Lung (tissue), 12 donors: ENCODE results near the gene FOLR1. TPM values are rescaled to one million over a fixed set of nuclear protein-coding genes. Genes with fewer than 3 reads are reported as not detected.
A peak's percentile ranks its signal among the peaks of the same experiment; 100 is the strongest.
"Not testable (repeated sequence)": the region's sequence is repeated elsewhere in the genome, so short reads cannot be mapped to it uniquely, and the experiment has no call there.

Experiments
- ATAC-seq: fragments of 200-7000 bp; cut with Tn5 transposase; one replicate; pipeline ENCODE4 v1.9.1; 2020; ENCODE audit warnings: moderate number of reproducible peaks; ENCODE audit not compliant: insufficient read depth, low FRiP score
- DNase-seq, 3 donors: peaks; one replicate each; pipeline ENCODE4 v3.0.0-alpha.2; 2013 to 2017
- H3K27ac ChIP-seq, 2 donors: one replicate each; pipeline ENCODE4 v1.5.1; 2013; ENCODE audit warnings: mild to moderate bottlenecking in 2 of 2, moderate library complexity in 2 of 2, control low read depth in 1 of 2, inconsistent platforms in 1 of 2, low read depth in 1 of 2, low read length in 1 of 2
- H3K27me3 ChIP-seq, 3 donors: one replicate each; pipeline ENCODE4 v1.5.1; 2013; ENCODE audit warnings: low read length in 2 of 3; ENCODE audit not compliant: control insufficient read depth in 3 of 3, insufficient read depth in 3 of 3
- H3K36me3 ChIP-seq, 4 donors: one replicate each; pipeline ENCODE4 v1.5.1; 2013; ENCODE audit warnings: low read length in 4 of 4, mild to moderate bottlenecking in 1 of 4, moderate library complexity in 1 of 4; ENCODE audit not compliant: control insufficient read depth in 4 of 4, insufficient read depth in 4 of 4
- H3K4me1 ChIP-seq, 5 donors: one replicate each; pipeline ENCODE4 v1.5.1; 2013; ENCODE audit warnings: low read length in 5 of 5, mild to moderate bottlenecking in 2 of 5, moderate library complexity in 1 of 5; ENCODE audit not compliant: control insufficient read depth in 5 of 5, insufficient read depth in 5 of 5
- H3K4me3 ChIP-seq: one replicate; pipeline ENCODE4 v1.5.1; 2013; ENCODE audit warnings: mild to moderate bottlenecking, control low read depth, moderate library complexity
- H3K9ac ChIP-seq, 2 donors: one replicate each; pipeline ENCODE4 v1.5.1; 2013; ENCODE audit warnings: low read length in 2 of 2, control low read depth in 1 of 2; ENCODE audit not compliant: insufficient read depth in 1 of 2
- H3K9me3 ChIP-seq, 4 donors: one replicate each; pipeline ENCODE4 v1.5.1; 2013; ENCODE audit warnings: low read length in 3 of 4, mild to moderate bottlenecking in 1 of 4, moderate library complexity in 1 of 4; ENCODE audit not compliant: control insufficient read depth in 4 of 4, insufficient read depth in 3 of 4
- CTCF ChIP-seq: IDR thresholded peaks from 2 replicates; pipeline ENCODE4 v1.5.1; 2012; ENCODE audit warnings: mild to moderate bottlenecking; ENCODE audit errors: control extremely low read depth, extremely low read depth
- WGBS, 2 donors: extraction: QIAGEN DNeasy Blood & Tissue Kit; methylation state at CpG; one replicate each; pipeline ENCODE4 v1.1.7; 2013; 5-methylcytosine and 5-hydroxymethylcytosine counted together
- polyA plus RNA-seq, 2 donors: library from polyadenylated mRNA; stranded (reverse); fragments of 200-250 nt; gene quantifications; one replicate each; pipeline ENCODE4 v1.2.1, GENCODE V29; 2013
- total RNA-seq, 2 donors: library from RNA; depleted of rRNA in 1 of 2; stranded (reverse); fragments of >200 nt in 1 of 2; gene quantifications; one replicate each; pipeline ENCODE4 v1.2.1, GENCODE V29; 2014 to 2021
- donor health status: control.
- donor health status: control.
- donor health status: Bipolar disorder and iron deficiency.
- donor health status: healthy.
- donor health status: DM: yes; HTN: yes; CAD: no.

Gene FOLR1
- total and polyA plus RNA-seq, 4 donors: 76.0 to 212 (median 151) TPM

GRCh38 chr11:72146625-72147024, 45.3 kb upstream of the FOLR1 start:
- ATAC-seq: no peak
- 38 to 40% methylated on average over 2 of the region's 2 CpGs for WGBS, 2 donors
- no peaks in the 10 kb centered on the region for H3K4me1 ChIP-seq
- no peak overlapping the region for H3K4me3 ChIP-seq
- H3K36me3 ChIP-seq: no peaks in the 10 kb centered on the region
- DNase-seq: peak in 1 of 3 donors; percentile 4
- no peaks in the 10 kb centered on the region for H3K27me3 ChIP-seq
- no peak for TF ChIP-seq CTCF
- no peak overlapping the region for H3K9ac ChIP-seq
- no peak overlapping the region for H3K27ac ChIP-seq
- H3K9me3 ChIP-seq: no peaks in the 10 kb centered on the region

GRCh38 chr11:72150882-72151281, 41.1 kb upstream of the FOLR1 start:
- no peak overlapping the region for H3K4me3 ChIP-seq
- DNase-seq (no peak), ATAC-seq (no peak)
- H3K9ac ChIP-seq: no peak overlapping the region
- H3K4me1 ChIP-seq: no peaks in the 10 kb centered on the region
- WGBS, 2 donors: 67 to 87% methylated on average over 4 of the region's 4 CpGs
- no peaks in the 10 kb centered on the region for H3K9me3 ChIP-seq
- no peaks in the 10 kb centered on the region for H3K36me3 ChIP-seq
- no peak overlapping the region for H3K27ac ChIP-seq
- H3K27me3 ChIP-seq: no peaks in the 10 kb centered on the region
- TF ChIP-seq CTCF: no peak

- H3K27me3 ChIP-seq, ATAC-seq, DNase-seq, H3K9me3 ChIP-seq, H3K4me1 ChIP-seq, H3K27ac ChIP-seq, H3K4me3 ChIP-seq, H3K36me3 ChIP-seq, H3K9ac ChIP-seq: not testable (repeated sequence)
- 86 to 94% methylated on average over 4 to 6 of the region's 6 CpGs for WGBS, 2 donors
Observed at GRCh38 chr11:72153874-72154273, 38.1 kb upstream of the FOLR1 start.

GRCh38 chr11:72154816-72155215, 37.1 kb upstream of the FOLR1 start:
- H3K4me3 ChIP-seq: no peak overlapping the region
- 88 to 91% methylated on average over 3 of the region's 3 CpGs for WGBS, 2 donors
- no peaks in the 10 kb centered on the region for H3K27me3 ChIP-seq
- ATAC-seq (no peak), DNase-seq (no peak)
- H3K27ac ChIP-seq: no peak overlapping the region
- H3K4me1 ChIP-seq: no peaks in the 10 kb centered on the region
- H3K36me3 ChIP-seq: no peaks in the 10 kb centered on the region
- no peaks in the 10 kb centered on the region for H3K9me3 ChIP-seq
- TF ChIP-seq CTCF: no peak
- no peak overlapping the region for H3K9ac ChIP-seq
